SKM-1 treated with dmso at 0.1 percent for 144 hours (cell line): ENCODE results near the gene LIPT2.

ENCODE experiments used
- DNase-seq: peaks from one replicate; lab custom pipeline; 2025; ENCODE audit not compliant: unreplicated experiment; lab: John Stamatoyannopoulos, UW

LIPT2 gene

GRCh38 chr11:74504100-74504691 is 10.7 kb upstream of the LIPT2 start:
- no peak for DNase-seq

DNA sequence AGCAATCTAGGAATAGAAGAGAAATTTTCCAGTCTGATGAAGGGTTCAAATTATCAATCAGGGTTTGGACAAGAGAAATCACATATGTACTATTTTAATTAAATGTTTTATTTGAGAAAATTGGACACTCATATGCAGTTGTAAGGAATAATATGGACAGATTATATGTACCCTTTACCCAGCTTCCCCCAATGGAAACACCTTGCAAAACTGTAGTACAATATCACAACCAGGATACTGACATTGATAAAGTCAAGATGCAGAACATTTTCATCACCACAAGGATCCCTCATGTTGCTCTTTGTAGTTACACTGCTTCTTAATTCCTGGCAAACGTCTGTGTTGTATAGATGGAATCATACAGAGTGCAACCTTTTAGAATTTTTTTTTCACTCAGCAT is 1.4 kb upstream of the LIPT2 start:
- DNase-seq = no peak

DNA sequence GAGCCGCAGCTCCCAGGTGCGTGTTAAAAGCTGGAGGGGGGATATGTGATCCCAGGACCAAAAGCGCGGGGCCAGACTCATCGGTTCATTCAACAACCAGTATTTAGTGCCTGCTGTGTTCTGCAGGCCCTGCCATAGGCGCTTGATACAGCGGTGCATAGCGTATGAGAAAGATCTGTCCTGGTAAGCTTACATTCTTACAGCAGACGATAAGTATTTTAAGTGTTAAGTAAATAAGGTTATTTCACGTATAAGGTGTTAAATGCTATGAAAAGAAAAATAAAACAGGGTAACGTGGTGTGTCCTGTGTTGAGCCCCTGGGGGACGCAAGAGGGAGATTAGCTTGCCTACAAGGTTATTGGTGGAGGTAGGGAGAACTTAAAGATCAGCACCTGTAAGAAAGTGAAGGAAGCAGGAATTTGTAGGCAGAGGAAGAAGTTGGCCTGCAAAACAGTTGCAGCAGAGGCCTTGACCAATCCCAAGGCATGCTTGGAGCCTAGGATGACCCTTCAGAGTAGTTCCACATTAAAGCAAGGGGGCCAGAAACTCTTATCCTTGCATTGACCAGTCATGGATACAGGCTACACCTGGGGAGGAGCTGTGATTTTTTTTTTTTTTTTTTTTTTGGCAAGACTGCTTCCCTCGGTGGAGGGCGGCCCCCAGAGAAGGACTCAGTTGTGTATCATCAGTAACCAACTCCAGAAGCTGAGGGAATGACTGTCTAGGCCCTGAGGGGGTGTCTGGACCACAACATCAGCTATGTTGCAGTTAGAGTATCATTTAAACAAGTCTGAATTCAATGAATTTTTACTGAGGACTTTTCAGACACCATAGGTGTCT is 487 bp upstream of the LIPT2 start:
- peak; percentile 40 for DNase-seq

DNA sequence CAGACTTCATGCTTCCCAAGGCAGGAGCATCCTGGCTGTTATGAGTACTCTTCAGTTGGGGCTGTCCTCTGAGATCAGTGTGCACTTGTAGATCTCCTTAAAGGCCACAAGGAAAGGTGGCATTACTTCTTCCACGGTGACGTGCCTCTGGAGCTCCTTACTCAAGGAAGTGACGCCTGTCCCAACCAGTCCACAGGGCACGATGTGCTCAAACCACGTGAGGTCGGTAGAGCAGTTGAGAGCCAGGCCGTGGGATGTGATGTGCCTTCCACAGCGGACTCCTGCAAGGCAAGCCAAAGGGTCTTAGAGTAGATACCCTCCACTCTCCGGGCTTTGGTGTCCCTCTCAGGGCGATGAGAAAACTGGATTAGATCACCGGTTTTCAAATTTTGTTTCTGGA is 1.4 kb downstream of the LIPT2 start:
- DNase-seq = no peak

GRCh38 chr11:74490941-74491340 is 2.6 kb downstream of the LIPT2 start:
- DNase-seq = no peak

DNA sequence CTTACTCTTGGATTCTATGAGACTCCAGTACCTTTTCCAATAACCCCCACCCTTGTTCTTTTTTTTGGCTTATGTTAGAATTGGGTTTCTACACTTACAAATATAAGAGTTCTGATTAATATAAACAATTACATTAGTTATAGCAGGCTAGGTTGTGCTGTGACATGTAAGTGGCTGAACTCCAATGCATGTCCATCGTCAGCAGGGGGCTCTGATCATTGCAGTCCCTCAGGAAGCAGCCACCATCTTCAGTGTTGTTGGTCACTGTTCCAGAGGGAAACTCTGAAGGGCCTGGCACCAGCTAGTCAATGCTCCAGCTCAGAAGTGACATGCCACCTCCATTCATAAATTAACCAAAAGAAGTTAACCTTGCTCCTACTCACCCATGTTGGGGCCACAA is 5.6 kb downstream of the LIPT2 start:
- DNase-seq = no peak

DNA sequence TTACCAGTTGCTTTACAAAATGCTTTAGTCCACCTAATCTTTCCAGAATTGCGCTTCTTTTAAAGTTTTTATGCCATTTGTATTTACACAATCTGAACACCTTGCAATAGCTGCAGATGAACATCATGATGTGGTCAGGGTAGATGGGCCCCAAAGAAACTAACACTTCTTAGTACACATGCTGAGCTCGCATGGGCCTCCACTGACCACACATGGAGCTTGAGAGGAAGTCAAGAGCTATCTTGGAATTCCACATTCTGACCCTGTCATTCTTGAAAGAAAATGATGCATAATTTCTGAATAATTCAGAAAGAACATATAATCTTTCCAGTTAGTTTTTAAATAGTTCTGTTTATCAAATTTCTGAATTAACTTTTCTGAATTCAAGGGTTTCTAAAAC is 7.7 kb downstream of the LIPT2 start:
- no peak for DNase-seq

GRCh38 chr11:74480688-74481417 is 12.7 kb downstream of the LIPT2 start:
- DNase-seq = no peak

GRCh38 chr11:74479732-74480123 is 13.8 kb downstream of the LIPT2 start:
- DNase-seq = no peak

DNA sequence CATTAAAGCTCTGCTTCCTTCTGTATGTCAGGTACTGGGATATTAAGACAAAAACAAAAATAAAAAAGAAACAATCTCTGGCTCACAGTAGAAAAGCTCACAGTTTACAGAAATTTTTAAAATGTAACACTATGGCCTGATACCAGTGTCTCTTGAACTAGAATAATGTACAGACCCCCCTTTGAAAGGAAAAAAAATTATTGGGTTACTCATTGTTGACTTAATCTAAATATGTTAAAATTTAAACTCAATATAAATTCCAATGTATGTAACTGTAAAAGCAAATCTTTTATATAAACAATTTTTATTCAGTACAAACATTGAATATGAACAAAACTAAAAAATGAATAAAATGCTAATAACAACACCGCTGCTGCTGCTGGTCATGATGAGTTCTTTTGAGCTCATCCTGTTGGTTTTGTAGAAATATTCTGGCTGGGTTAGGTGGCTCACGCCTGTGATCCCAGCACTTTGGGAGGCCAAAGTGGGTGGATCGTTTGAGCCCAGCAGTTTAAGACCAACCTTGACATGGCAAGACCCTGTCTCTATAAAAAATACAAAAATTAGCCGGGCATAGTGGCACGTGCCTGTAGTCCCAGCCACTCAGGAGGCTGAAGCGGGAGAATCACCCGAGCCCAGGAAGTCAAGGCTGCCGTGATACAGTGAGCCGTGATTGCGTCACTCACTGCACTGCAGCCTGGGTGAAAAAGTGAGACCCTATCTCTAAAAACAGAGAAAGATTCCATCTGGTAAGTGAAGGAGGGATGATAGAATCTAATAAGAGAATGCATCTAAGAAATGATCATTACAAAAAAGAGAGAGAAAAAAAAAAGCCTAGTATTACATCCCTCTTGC is 14.4 kb downstream of the LIPT2 start:
- no peak for DNase-seq

- no peak for DNase-seq
Measured at GRCh38 chr11:74476536-74476935, 17.0 kb downstream of the LIPT2 start.

- DNase-seq = no peak
Measured at GRCh38 chr11:74474316-74474715, 19.2 kb downstream of the LIPT2 start.

GRCh38 chr11:74473382-74474173 is 19.9 kb downstream of the LIPT2 start:
- peak; percentile 69 for DNase-seq

DNA sequence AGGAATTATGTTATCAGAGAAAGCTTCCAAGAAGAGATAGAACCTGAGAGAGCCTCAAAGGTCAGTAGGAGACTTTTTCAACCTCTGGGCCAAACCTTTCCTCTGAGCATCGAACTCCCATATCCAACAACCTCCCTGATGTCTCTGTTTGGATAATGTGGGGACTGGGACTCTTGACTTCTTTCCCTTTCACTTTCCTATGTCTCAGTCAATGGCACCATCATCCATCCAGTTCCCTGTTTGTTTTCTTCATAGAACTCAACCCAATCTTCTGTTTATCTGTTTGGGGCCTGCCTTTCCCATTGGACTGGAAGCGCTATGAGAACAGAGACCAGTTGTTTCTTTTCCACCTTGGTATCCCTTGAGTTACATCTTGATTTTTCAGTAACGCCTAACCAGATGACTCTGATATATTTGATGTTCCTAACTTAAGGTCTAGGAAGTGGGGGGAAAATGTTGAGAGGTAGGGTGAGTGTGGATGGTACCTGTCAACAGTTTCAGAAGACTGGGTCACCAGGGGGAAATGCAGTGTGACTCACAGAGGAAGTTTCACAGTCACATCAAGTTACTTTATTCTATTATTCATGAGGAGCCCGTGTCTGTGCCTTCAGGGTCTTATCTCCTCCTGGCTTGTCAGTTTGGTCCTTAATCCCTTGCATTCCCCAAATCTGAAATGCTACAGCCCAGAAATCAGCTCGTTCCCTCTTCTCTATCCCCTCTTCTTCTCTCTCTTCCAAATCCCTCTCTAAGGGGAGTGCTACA is 21.7 kb downstream of the LIPT2 start:
- no peak for DNase-seq

DNA sequence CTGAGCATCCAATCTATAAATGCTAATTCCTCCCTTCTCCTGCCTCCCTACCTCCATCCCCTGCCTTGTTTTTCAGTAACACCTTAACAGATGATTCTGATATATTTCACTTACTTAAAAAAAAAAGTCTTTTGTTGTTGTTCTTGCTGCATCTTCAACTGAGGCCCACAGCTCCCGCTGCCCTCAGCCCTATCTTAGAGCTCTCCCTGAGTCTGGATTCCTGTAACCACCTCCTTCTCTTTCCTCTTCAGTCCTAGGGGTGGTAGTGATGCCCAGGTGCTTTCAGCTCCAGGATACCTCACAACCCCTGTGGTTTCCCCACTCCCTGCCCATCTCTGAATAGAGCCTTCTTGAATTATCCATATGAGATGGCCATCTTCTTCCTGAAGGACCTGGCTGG is 22.5 kb downstream of the LIPT2 start:
- no peak for DNase-seq

DNA sequence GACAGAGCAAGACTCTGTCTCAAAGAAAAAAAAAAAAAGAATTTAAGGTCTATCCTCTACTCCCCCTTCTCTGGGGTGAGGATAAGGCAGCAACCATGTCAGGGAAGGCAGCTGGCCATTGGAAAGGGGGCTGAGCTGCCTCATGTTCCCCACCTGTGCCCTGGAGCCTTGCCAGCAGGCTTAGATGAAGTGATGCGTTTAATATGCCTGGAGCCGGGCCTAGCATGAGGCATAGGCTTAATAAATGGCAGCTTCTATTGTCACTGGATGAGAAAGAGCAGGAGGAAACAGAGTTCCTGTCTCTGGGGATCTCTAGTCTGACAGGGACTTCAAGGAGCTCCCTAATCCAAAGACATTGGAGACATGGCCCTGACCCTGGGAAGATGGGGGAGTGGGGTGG is 23.0 kb downstream of the LIPT2 start:
- no peak for DNase-seq

- DNase-seq = no peak
Measured at GRCh38 chr11:74468936-74469335, 24.6 kb downstream of the LIPT2 start.

DNA sequence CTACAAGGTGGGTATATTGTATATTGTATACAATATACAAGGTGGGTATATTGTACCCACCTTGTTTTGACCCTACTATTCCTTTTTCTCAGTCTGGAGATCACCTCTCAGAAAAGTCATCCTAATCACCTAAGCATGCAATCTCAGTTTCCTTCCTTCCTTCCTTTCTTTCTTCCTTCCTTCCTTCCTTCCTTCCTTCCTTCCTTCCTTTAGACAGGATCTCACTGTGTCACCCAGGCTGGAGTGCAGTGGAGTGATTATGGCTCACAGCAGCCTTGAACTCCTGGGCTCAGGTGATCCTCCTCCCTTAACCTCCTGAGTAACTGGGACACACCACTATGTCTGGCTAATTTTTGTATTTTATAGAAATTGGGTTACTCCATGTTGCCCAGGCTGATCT is 25.0 kb downstream of the LIPT2 start:
- no peak for DNase-seq

- no peak for DNase-seq
Measured at GRCh38 chr11:74468058-74468457, 25.5 kb downstream of the LIPT2 start.
